HG03097 (cell line): ENCODE data around the gene ANKRD6.
"Not testable (repeated sequence)": the region's sequence is repeated elsewhere in the genome, so short reads cannot be mapped to it uniquely, and the experiment has no call there.

Experiments
- ATAC-seq: cut with Tn5 transposase; IDR thresholded peaks from one replicate; pipeline ENCODE4 v1.9.1; 2021; ENCODE audit not compliant: unreplicated experiment, low FRiP score

Gene ANKRD6

DNA sequence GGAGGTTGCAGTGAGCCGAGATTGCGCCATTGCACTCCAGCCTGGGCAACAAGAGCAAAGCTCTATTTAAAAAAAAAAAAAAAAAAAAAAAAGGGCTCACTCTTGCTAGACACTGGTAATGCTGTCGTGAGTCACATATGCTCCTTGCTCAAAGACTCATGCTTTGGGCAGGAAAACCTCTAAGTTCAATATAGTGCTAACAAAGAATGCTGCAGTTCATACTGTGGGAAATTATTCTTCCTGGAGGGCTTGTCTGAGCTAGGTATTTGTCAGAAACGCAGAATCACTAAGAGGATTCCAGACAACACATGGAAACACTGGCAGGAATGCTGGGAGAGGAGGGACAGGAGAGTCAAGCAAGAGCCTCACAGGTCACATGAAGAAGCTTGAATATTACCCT, 207.9 kb downstream of the ANKRD6 start:
- no peak for ATAC-seq

GRCh38 chr6:89641581-89641980, 208.6 kb downstream of the ANKRD6 start:
- not testable (repeated sequence) for ATAC-seq

GRCh38 chr6:89642956-89643355, 210.0 kb downstream of the ANKRD6 start:
- no peak for ATAC-seq

DNA sequence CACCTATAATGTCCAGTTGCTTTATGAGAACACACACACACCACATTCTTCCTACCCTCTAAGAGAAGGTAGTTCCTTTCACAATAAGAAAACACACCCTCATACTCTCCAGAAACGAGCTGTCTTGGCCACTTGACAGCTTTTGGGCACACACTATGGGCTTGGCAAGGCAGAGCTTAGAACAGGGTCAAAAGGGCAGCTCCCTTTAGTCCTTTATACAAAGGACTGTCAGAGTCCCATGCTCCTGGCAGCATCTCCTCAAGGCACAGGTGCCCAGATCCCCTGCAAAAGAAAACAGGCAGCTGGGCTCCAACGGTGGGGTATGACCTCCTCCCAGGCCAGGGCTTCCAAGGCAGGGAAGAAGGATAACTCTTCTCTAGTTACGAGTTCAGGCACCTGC, 210.5 kb downstream of the ANKRD6 start:
- ATAC-seq = no peak

GRCh38 chr6:89644864-89645263, 211.9 kb downstream of the ANKRD6 start:
- ATAC-seq = no peak

DNA sequence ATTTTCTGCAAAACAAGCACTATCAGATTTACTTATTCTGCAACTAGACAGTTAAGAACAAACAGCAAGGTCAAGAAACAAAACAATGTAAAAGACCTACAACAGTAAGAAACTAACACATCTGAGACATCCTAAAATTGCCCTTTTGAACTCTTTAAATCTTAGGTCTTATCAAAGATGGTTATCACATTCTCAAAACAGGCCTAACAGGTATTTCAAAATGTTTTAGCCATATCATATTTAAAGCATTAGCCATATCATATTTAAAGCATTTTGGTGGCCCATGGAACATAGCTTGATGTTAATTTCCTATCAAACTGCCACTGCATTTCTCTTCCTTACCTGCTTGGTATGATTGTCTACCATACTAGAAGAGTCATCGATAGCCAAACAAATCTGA, 216.7 kb downstream of the ANKRD6 start:
- no peak for ATAC-seq

- ATAC-seq = no peak
These were observed 217.6 kb downstream of the ANKRD6 start for GRCh38 chr6:89650579-89650978.

DNA sequence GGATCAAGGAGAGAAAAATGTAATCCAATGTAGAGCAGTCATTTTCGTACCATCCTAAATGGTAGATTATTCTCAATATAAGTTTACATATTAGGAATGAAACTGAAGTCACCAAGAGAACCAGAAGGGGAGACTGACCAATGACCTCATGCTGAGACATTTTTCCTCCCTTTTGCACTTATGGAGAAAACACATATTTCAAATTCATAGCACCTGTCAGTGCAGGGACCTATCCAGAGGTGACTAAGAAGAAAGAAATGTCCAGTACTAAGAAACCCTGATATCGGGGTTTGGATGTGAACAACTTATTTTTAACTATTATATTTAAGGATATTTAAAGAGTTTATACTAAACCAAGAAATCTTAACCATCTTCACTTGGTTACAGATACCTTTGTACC, 222.2 kb downstream of the ANKRD6 start:
- ATAC-seq = no peak

DNA sequence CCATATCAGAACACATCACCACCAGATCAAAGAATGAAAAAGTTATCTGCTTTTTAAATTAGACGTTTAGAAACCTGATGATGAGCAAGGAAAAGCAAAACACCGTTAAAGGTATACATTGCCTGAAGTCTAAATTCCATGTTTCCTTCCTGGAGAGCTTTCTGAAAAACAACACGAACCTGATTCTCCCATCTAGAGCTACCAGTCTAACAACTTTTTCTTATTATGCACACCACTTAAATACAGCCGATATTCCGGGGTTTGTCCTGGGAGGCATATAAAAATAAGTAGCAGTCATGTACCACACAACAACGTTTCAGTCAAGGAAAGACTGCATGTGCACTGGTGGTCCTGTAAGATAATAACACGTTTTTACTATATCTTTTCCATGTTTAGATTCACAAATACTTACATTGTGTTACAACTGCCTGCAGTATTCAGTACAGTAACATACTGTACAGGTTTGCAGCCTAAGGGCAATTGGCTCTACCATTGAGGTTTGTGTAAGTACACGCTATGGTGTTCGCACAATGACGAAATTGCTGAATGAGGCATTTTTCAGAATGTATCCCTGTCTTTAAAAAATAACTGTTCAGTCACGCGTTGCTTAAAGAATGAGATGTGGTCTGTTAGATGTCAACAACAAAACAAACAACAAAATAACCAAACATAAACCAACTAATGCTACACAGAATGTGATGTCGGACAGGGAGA, 224.7 kb downstream of the ANKRD6 start:
- no peak for ATAC-seq

DNA sequence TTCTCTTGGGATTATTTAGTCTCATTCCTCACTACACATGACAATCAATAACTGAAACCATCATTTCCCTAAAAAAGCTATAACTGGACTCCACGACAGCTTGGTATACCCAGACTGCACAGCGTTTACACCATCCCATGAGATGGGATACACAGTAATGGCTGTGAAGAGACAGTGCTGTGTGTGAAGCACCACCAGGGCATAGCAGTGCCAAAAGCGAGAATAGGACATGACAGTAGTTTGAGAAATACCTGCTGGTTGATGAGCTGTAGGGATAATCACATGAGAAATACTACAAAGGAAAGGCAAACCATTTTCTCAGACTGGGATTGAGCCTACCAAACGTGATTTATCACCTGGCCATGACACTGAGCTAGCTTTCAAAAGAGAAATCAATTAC, 228.0 kb downstream of the ANKRD6 start:
- ATAC-seq = no peak

DNA sequence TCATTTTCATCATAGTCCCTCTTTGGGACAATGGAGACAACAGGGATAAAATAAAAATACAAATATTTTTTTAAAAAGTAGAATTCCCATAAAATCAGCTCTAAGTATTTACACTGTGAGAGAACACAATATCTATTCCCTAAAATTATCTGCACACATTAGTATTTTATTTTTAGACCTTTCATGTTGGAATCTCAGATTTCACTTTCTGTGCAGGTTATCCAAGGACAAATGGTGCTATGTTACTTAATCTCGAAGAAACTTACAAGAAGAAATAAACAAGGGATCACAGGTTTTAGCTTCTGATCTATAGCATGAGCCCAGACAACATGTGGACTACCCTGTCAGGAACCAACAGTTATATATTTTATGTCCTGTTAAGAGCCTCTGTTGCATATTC, 228.6 kb downstream of the ANKRD6 start:
- no peak for ATAC-seq

DNA sequence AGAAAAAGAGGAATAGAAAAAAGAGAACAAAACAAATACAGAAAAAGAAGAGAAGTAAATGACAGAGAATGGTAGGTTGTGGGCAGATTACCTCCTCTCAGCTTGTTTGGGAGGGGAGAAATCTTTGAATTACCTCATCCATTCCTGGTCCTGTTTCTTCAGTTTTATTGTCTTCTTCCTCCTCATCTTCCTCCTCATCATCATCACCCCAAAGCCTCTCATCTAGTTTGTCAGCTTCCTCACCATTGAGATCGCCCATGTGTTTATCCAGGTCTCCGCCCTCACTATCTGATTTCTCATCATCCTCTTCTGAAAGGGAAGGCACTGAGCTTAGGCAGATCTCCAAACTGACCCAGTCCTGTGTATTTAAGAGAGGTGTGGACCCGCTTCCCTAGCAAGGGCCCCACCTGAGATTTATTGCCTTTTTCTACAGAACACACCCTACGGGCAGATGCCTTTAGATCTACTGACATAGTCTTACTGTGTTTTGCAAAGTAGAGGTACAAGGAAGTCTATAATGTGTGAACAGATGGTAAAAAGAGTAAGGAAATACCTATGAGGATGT, 229.8 kb downstream of the ANKRD6 start:
- ATAC-seq = no peak

DNA sequence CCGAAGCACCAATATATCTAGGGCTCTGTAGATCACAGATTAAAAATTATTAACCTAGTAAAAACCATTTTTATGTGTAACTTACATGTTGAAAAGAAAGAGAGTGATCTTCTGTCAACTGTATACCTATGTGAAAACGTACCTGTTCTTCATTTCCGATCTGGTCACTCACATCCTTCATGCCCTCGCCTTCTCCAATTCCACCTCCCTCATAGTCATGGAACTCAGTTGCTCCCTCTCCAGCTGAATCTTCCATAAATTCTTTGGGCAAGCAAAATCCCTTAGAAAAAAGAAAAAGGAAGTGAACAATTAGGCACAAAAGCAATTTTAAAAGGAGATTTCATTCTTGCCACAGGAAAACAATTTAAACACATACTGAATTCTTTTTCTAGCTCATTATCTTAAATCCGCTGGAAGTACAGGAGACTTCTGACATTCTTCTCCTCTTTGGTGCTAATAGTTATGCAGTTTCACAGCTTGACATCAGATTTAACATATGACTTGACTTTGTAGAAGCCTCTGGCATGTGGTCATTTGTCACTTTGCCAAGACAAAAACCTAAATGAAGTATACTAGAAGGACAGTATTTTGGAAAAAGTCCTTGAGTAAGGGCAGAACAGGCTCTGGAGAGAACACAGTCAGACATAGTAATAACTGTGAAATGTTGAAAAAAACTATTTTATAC, 235.1 kb downstream of the ANKRD6 start:
- no peak for ATAC-seq

DNA sequence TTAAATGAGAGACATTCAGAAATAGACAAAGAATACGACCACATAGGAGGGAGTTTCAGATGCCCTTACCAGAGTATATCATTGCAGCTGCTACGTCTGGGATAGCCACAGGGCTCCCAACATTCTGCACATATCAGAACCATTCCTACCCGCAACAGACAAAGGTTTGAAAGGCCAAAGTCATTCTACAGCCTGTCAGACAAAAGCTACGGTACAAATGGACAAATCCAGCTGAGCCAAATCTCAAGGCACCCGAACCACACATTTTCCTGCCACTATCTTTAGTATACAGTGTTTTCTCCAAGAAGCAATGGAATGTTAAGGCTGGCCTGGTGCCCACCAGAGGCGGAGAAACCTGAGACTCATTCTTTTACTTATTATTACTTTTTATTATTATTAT, 236.1 kb downstream of the ANKRD6 start:
- ATAC-seq = no peak

DNA sequence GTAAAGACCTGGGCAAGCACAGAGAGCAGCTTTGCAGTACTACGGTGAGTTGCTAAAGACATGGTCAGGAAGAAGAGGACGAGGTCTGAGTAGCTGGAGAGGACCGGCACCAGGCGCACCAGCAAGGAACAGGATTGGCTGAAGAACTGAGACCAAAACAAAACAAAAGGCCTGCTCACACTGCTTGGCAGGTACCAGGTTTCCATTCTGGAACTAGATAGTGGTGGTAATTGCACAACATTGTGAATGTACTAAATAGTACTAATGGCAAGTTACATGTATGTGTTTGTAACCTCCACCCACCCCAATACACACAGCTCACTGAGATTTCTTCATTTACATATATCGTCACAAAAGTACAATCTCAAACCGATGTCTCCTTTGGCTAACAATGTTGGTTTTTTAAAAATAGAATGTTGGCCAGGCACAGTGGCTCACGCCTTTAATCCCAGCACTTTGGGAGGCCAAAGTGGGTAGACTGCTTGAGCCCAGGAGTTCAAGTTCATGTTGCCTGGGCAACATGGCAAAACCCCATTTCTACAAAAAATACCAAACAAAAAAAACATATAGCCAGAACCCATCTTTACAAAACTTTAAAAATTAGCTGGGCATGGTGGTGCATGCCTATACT, 238.1 kb downstream of the ANKRD6 start:
- no peak for ATAC-seq

DNA sequence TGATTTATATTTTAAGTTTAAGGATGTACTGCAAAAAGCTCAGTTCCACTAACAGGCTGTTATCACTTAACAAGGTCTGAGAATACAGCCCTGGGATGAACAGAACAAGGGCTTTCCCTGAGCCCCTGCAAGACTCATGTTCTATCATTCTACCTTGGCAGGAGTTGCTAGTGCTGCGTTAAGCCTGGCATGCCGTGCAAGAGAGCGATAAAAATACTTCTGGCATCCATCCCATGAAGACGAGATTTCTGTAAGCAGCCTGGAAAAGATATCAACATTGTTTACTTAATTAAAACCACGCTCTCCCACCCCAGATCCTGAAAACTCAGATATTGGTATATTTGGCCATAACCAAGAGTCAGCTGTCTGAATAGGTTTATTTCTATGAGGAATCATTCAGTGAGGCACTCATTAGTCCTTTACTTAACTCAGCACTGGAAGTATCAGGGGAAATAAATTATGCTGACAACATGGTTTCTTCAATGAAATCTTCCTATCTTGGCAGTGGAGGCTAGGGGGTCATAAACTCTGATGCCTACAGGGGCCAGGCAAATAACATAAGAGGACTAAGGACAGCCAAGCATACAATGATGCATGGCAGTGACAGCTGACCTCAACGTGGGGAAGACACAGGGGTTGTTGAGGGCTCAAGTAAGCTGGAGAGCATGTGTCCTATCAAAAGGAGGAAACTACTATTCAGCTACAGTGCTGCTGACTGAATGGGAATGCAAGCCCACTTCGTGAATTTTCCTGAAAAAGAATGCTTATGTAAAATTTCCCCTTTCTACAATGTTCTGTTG, 243.2 kb downstream of the ANKRD6 start:
- ATAC-seq = no peak

DNA sequence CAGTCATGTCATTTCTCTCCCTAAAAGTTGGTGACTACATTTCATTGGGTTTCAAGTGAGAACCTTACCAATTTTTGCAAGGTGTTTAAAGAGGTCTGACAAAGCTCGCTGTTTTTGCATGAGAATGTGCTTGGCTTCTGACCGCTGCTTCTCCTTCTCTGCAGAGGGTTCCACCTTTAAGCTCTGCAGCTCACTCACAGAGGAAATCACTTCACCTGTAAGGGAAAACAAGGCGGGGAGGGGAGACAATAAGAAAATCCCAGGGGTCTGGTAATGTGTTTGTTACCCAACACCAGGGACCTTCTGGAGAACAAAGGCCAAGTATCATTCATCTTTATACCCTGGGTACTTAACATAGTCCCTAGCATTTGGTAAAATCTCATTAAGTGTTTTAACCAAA, 245.6 kb downstream of the ANKRD6 start:
- ATAC-seq = no peak

DNA sequence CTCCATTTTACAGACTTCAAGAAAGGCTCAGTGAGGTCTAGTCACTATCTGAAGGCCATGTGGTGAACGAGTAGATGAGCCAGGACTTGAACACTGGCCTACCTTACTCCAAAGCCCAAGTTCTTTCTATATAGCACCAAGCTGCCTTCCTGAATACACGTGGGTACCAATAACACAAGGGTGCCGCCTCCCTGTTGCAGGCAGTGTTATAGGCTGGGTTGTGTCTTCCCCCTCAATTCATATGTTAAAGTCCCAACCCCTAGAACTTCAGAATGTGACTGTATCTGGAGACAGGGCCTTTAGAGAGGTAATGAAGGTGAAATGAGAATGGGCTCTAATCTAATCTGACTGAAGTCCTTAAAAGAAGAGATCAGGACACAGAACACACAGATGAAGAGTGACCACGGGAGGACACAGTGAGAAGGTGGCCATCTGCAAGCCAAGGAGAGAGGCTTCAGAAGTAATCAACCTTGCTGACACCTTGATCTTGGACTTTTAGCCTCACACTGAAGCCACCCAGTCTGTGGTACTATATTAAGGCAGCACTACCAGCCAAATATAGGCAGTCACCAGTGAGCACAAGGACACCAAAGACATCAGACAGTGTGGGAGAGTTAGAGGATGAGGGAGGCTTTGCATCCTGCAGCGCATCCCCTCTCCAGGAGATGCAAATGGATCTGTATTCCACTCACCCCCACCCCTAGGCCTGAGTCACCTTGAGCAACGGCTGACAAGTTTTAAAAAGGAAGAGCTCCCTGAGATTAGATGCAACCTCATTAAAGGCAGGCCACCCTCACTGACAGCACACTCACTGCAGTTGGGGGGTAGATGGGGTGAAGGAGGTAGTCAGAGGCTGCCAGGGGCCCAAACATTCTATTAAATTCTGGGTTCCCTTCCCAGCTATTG, 246.5 kb downstream of the ANKRD6 start:
- no peak for ATAC-seq

- no peak for ATAC-seq
These were observed 247.2 kb downstream of the ANKRD6 start for GRCh38 chr6:89680150-89680549.

- ATAC-seq = no peak
These were observed 247.6 kb downstream of the ANKRD6 start for GRCh38 chr6:89680551-89680950.
